PFSK-1 (cell line): ENCODE measurements around the gene MYCBP2. TPM values are rescaled to one million over a fixed set of nuclear protein-coding genes. Genes with fewer than 3 reads are reported as not detected.

Experiments used
- FOXP2 ChIP-seq: optimal IDR thresholded peaks from 2 replicates; pipeline ENCODE3; 2011; ENCODE audit warnings: borderline replicate concordance, control low read depth, inconsistent platforms; ENCODE audit not compliant: insufficient read depth; ENCODE audit errors: extremely low read length, extremely low read depth
- POLR2AphosphoS5 ChIP-seq: IDR thresholded peaks from 2 replicates; pipeline ENCODE4 v1.6.1; 2012; ENCODE audit warnings: low read depth, mild to moderate bottlenecking, control low read depth, low read length, moderate library complexity
- REST ChIP-seq, 2 experiments: IDR thresholded peaks; 2 replicates each; pipeline versions ENCODE4 v1.6.1 to v1.8.0; 2011 to 2012; ENCODE audit warnings: low read depth in 2 of 2, low read length in 2 of 2, control low read depth in 1 of 2, inconsistent platforms in 1 of 2, mild to moderate bottlenecking in 1 of 2, moderate library complexity in 1 of 2; ENCODE audit not compliant: insufficient read depth in 1 of 2
- SIN3A ChIP-seq: IDR thresholded peaks from 2 replicates; pipeline ENCODE4 v1.6.1; 2012; ENCODE audit warnings: mild to moderate bottlenecking, low read length, moderate library complexity, borderline replicate concordance; ENCODE audit not compliant: insufficient read depth
- TAF1 ChIP-seq: IDR thresholded peaks from 2 replicates; pipeline ENCODE4 v1.6.1; 2012; ENCODE audit warnings: low read length, control low read depth, borderline replicate concordance; ENCODE audit not compliant: insufficient read depth
- polyA plus RNA-seq: library from polyadenylated mRNA; unstranded; fragments of >200 nt; gene quantifications from one replicate; pipeline ENCODE4 v1.2.1, GENCODE V29; 2012; ENCODE audit warnings: low read depth, missing spikeins; ENCODE audit not compliant: insufficient read length

MYCBP2 gene
- 23.6 TPM for polyA plus RNA-seq

GRCh38 chr13:77326905-77327604 lies at the start of gene MYCBP2:
TSS of gene MYCBP2 (minus strand) at chr13:77327094. CDS start at chr13:77326775, 319 bp downstream.
- TF ChIP-seq FOXP2 (peak; percentile 50), TAF1 (peak; percentile 63; the same call in 1 of the 2 replicates), SIN3A (0 out of 2 replicates have a peak, but pooled peaks have one; percentile 41), POLR2AphosphoS5 (peak; percentile 75), REST (IDR thresholded peaks at IDR 0.05; ENCODE audit: insufficient read depth in 1 of 2, low read depth in 2 of 2, low read length in 2 of 2) (peak in 1 of 2 experiments; percentile 36; a peak in 1 of 4 replicates)

- TF ChIP-seq TAF1 = no peak
- TF ChIP-seq FOXP2 = no peak
- TF ChIP-seq POLR2AphosphoS5 = no peak
- TF ChIP-seq REST (IDR thresholded peaks at IDR 0.05; ENCODE audit: insufficient read depth in 1 of 2, low read depth in 2 of 2, low read length in 2 of 2) = no peak
- TF ChIP-seq SIN3A = no peak
These were observed 48.7 kb upstream of the MYCBP2 start for GRCh38 chr13:77375560-77376108.

- no peak for TF ChIP-seq TAF1
- TF ChIP-seq REST (IDR thresholded peaks at IDR 0.05; ENCODE audit: insufficient read depth in 1 of 2, low read depth in 2 of 2, low read length in 2 of 2) = no peak
- no peak for TF ChIP-seq POLR2AphosphoS5
- TF ChIP-seq FOXP2 = no peak
- no peak for TF ChIP-seq SIN3A
These were observed 47.9 kb upstream of the MYCBP2 start for GRCh38 chr13:77374786-77375185.

- TF ChIP-seq TAF1 (no peak), FOXP2 (no peak), SIN3A (no peak)
These were observed 47.4 kb upstream of the MYCBP2 start for GRCh38 chr13:77374339-77374738.

- TF ChIP-seq TAF1 (no peak), POLR2AphosphoS5 (no peak), FOXP2 (no peak), REST (IDR thresholded peaks at IDR 0.05; ENCODE audit: insufficient read depth in 1 of 2, low read depth in 2 of 2, low read length in 2 of 2) (no peak), SIN3A (no peak)
These were observed 46.6 kb upstream of the MYCBP2 start for GRCh38 chr13:77373502-77373901.
